Measurements from ENCODE around the gene NPHP1.

DNA sequence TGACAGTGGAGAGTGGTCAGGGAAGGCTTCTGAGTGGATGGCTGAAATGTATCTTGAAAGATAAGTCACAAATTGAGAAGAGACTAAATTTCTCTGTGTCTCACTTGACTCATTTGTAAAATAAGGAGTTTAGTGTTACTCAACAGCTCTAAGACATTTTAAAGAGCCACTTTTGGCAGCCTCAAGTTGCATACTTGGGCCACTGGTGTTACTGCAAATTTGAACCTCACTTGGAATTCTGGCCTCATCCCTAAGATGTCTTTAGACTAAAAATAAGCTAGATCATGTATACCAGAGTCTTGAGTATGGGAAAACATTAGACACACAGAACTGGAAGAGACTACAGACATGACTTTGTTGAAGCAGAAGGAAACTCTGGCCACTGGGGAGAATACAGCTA lies 12.0 kb upstream of the NPHP1 start:
- TF ChIP-seq, protein P1, sequence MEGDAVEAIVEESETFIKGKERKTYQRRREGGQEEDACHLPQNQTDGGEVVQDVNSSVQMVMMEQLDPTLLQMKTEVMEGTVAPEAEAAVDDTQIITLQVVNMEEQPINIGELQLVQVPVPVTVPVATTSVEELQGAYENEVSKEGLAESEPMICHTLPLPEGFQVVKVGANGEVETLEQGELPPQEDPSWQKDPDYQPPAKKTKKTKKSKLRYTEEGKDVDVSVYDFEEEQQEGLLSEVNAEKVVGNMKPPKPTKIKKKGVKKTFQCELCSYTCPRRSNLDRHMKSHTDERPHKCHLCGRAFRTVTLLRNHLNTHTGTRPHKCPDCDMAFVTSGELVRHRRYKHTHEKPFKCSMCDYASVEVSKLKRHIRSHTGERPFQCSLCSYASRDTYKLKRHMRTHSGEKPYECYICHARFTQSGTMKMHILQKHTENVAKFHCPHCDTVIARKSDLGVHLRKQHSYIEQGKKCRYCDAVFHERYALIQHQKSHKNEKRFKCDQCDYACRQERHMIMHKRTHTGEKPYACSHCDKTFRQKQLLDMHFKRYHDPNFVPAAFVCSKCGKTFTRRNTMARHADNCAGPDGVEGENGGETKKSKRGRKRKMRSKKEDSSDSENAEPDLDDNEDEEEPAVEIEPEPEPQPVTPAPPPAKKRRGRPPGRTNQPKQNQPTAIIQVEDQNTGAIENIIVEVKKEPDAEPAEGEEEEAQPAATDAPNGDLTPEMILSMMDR (IDR thresholded peaks at IDR 0.05; ENCODE audit: low read depth, low read length), result no peak
- TF ChIP-seq POLR2A (IDR thresholded peaks at IDR 0.05; ENCODE audit: extremely low read depth, insufficient read length) (no peak), MAX (IDR thresholded peaks at IDR 0.05; ENCODE audit: low read depth, low read length) (no peak), MYC (IDR thresholded peaks at IDR 0.05; ENCODE audit: low read depth, low read length) (no peak)

Measured in NB4 (cell line).